ENCODE results near the gene IL9. TPM values are rescaled to one million over a fixed set of nuclear protein-coding genes. Genes with fewer than 3 reads are reported as not detected.

The IL9 gene
- total and polyA plus RNA-seq, 2 of the 13 experiments (the other 11 are each of a cell fraction or from before 2014, with no cell fraction given): not detected

GRCh38 chr5:135944564-135944963, 48.9 kb upstream of the IL9 start:
- BruUV-seq (replicated peaks): no TSS peak
- Histone ChIP-seq H3K27me3 (ENCODE audit: control insufficient read depth in 1 of 2, insufficient read depth in 2 of 2, low read length in 2 of 2) (no peaks in the 10 kb centered on the region), H4K20me1 (ENCODE audit: insufficient read depth, low read length) (no peaks in the 10 kb centered on the region), H3K4me2 (ENCODE audit: low read depth, low read length) (no peak overlapping the region), H3K9me3 (ENCODE audit: low read length) (no peaks in the 10 kb centered on the region), H3K36me3 (replicated peaks in 1 of 2; ENCODE audit: control insufficient read depth in 1 of 2, insufficient read depth in 2 of 2, low read length in 2 of 2) (peaks cover 1 to 6% of the 10 kb centered on the region in 2 experiments; a peak in 2 of 5 replicates), H3K4me3 (replicated peaks in 1 of 3; ENCODE audit: insufficient read depth in 1 of 3, low read depth in 2 of 3, low read length in 3 of 3) (no peak overlapping the region), H3K27ac (ENCODE audit: extremely low read length, insufficient read depth, low read length) (no peak overlapping the region), H3K79me2 (ENCODE audit: insufficient read depth, low read length) (no peaks in the 10 kb centered on the region), H3K4me1 (ENCODE audit: insufficient read depth, low read length) (peaks cover 13% of the 10 kb centered on the region), H2AFZ (ENCODE audit: low read length) (no peak overlapping the region), H3K9ac (ENCODE audit: insufficient read depth, low read depth, low read length) (no peak overlapping the region)
- DNase-seq (ENCODE audit: low spot score) (no peak), FAIRE-seq (no peak), ATAC-seq (no peak)
- POLR2A ChIA-PET: no interaction called here
- CTCF ChIA-PET (ENCODE audit: low intra/inter-chr PET ratio, low total read pairs): interaction anchor here (0.7 to 2.5 kb wide), 5 partner anchors 45 to 230 kb away, joined by 5 to 27 read pairs (median 23); no protein-coding TSS in a partner anchor
- intact Hi-C loops (cut with micrococcal nuclease; ENCODE audit: unreplicated experiment): no loop called here
- in situ Hi-C loops (cut with HindIII; ENCODE audit: extremely low pct_ligation_motif_present, low pct_unique_long_range_greater_than_20kb): loop anchor here (5.0 kb wide), 1 partner anchor 118 kb away; no protein-coding TSS in a partner anchor
- TF ChIP-seq ZNF350 (CRISPR knock-in tag; IDR thresholded peaks at IDR 0.05; ENCODE audit: borderline replicate concordance, low read depth): no peak
- no peak for TF ChIP-seq SP2 (CRISPR knock-in tag; IDR thresholded peaks at IDR 0.05)
- no peak for TF ChIP-seq ATF7-NPFF (CRISPR knock-in tag; IDR thresholded peaks at IDR 0.05; ENCODE audit: low read depth)
- no peak for TF ChIP-seq ZBTB34 (CRISPR knock-in tag; IDR thresholded peaks at IDR 0.05)
- no peak for TF ChIP-seq ZNF775 (CRISPR knock-in tag; IDR thresholded peaks at IDR 0.05; ENCODE audit: borderline replicate concordance)

GRCh38 chr5:135942202-135942771, 46.6 kb upstream of the IL9 start:
- Histone ChIP-seq H3K4me2 (ENCODE audit: low read depth, low read length) (no peak overlapping the region), H2AFZ (ENCODE audit: low read length) (no peak overlapping the region), H3K9ac (ENCODE audit: insufficient read depth, low read depth, low read length) (no peak overlapping the region), H3K9me3 (ENCODE audit: low read length) (no peaks in the 10 kb centered on the region), H3K79me2 (ENCODE audit: insufficient read depth, low read length) (no peaks in the 10 kb centered on the region), H3K27me3 (ENCODE audit: control insufficient read depth in 1 of 2, insufficient read depth in 2 of 2, low read length in 2 of 2) (no peaks in the 10 kb centered on the region), H3K27ac (ENCODE audit: extremely low read length, insufficient read depth, low read length) (no peak overlapping the region), H4K20me1 (ENCODE audit: insufficient read depth, low read length) (no peaks in the 10 kb centered on the region), H3K4me1 (ENCODE audit: insufficient read depth, low read length) (peaks cover 13% of the 10 kb centered on the region), H3K36me3 (replicated peaks in 1 of 2; ENCODE audit: control insufficient read depth in 1 of 2, insufficient read depth in 2 of 2, low read length in 2 of 2) (peaks cover 5 to 22% of the 10 kb centered on the region in 2 experiments; a peak in 3 of 5 replicates), H3K4me3 (replicated peaks in 1 of 3; ENCODE audit: insufficient read depth in 1 of 3, low read depth in 2 of 3, low read length in 3 of 3) (no peak overlapping the region)
- ChIA-PET POLR2A (no interaction called here), CTCF (ENCODE audit: low intra/inter-chr PET ratio, low total read pairs) (no interaction called here)
- no peak for TF ChIP-seq PLRG1 (conservative IDR thresholded peaks at IDR 0.05)
- TF ChIP-seq SSRP1 (CRISPR knock-in tag; IDR thresholded peaks at IDR 0.05): no peak
- TF ChIP-seq TRIM24 (CRISPR knock-in tag; IDR thresholded peaks at IDR 0.05): no peak
- no peak for TF ChIP-seq ZNF879 (CRISPR knock-in tag; IDR thresholded peaks at IDR 0.05)
- DNase-seq (ENCODE audit: low spot score): no peak
- no TSS peak for BruUV-seq (replicated peaks)
- intact Hi-C loops (cut with micrococcal nuclease; ENCODE audit: unreplicated experiment): no loop called here
- in situ Hi-C loops (cut with HindIII; ENCODE audit: extremely low pct_ligation_motif_present, low pct_unique_long_range_greater_than_20kb): loop anchor here (5.0 kb wide), 1 partner anchor 120 kb away; no protein-coding TSS in a partner anchor
- ATAC-seq: no peak
- WGBS (ENCODE audit: low lambda C conversion rate): 81% methylated on average over 3 of the region's 3 CpGs
- no peak for FAIRE-seq
